ENCODE data around the gene GNB1L.
A peak's percentile ranks its signal among the peaks of the same experiment; 100 is the strongest.

The GNB1L gene

GRCh38 chr22:19871023-19871844 lies 16.6 kb upstream of the GNB1L start:
- H3K27me3 Mint-ChIP-seq: no peaks in the 10 kb centered on the region
- H3K36me3 Mint-ChIP-seq (ENCODE audit: insufficient read depth): peaks cover 2% of the 10 kb centered on the region
- no peaks in the 10 kb centered on the region for H3K9me3 Mint-ChIP-seq
- DNase-seq (ENCODE audit: low spot score in 2 of 2): no peak
- no peak for ATAC-seq (replicated peaks; ENCODE audit: extremely low read depth, poor library complexity, severe bottlenecking)
- no peak overlapping the region for H3K4me3 Mint-ChIP-seq
- no peaks in the 10 kb centered on the region for H3K4me1 Mint-ChIP-seq
- no peak overlapping the region for H3K27ac Mint-ChIP-seq (ENCODE audit: low read depth)

- Mint-ChIP-seq H3K4me1 (no peaks in the 10 kb centered on the region), H3K27me3 (no peaks in the 10 kb centered on the region), H3K27ac (ENCODE audit: low read depth) (peak overlapping the region; percentile 53), H3K36me3 (ENCODE audit: insufficient read depth) (peaks cover 2% of the 10 kb centered on the region), H3K9me3 (no peaks in the 10 kb centered on the region), H3K4me3 (no peak overlapping the region)
- ATAC-seq (replicated peaks; ENCODE audit: extremely low read depth, poor library complexity, severe bottlenecking) (no peak), DNase-seq (ENCODE audit: low spot score in 2 of 2) (no peak)
Measured at GRCh38 chr22:19870153-19871022, 15.7 kb upstream of the GNB1L start.

GRCh38 chr22:19869497-19870152 lies 15.0 kb upstream of the GNB1L start:
- Mint-ChIP-seq H3K4me3 (no peak overlapping the region), H3K27me3 (no peaks in the 10 kb centered on the region), H3K36me3 (ENCODE audit: insufficient read depth) (peaks cover 2% of the 10 kb centered on the region), H3K27ac (ENCODE audit: low read depth) (peak overlapping the region; percentile 53), H3K4me1 (no peaks in the 10 kb centered on the region), H3K9me3 (no peaks in the 10 kb centered on the region)
- ATAC-seq (replicated peaks; ENCODE audit: extremely low read depth, poor library complexity, severe bottlenecking) (no peak), DNase-seq (ENCODE audit: low spot score in 2 of 2) (no peak)

GRCh38 chr22:19868773-19869471 lies 14.2 kb upstream of the GNB1L start:
- no peak for ATAC-seq (replicated peaks; ENCODE audit: extremely low read depth, poor library complexity, severe bottlenecking)
- DNase-seq (ENCODE audit: low spot score in 2 of 2): no peak
- no peak overlapping the region for H3K4me3 Mint-ChIP-seq
- H3K4me1 Mint-ChIP-seq: no peaks in the 10 kb centered on the region
- H3K9me3 Mint-ChIP-seq: no peaks in the 10 kb centered on the region
- peaks cover 2% of the 10 kb centered on the region for H3K36me3 Mint-ChIP-seq (ENCODE audit: insufficient read depth)
- H3K27me3 Mint-ChIP-seq: no peaks in the 10 kb centered on the region
- no peak overlapping the region for H3K27ac Mint-ChIP-seq (ENCODE audit: low read depth)

GRCh38 chr22:19868333-19868732 lies 13.7 kb upstream of the GNB1L start:
- Mint-ChIP-seq H3K36me3 (ENCODE audit: insufficient read depth) (peaks cover 2% of the 10 kb centered on the region), H3K4me1 (no peaks in the 10 kb centered on the region), H3K4me3 (no peak overlapping the region), H3K9me3 (no peaks in the 10 kb centered on the region), H3K27ac (ENCODE audit: low read depth) (peak overlapping the region; percentile 57), H3K27me3 (no peaks in the 10 kb centered on the region)
- ATAC-seq (replicated peaks; ENCODE audit: extremely low read depth, poor library complexity, severe bottlenecking) (no peak), DNase-seq (ENCODE audit: low spot score in 2 of 2) (no peak)

GRCh38 chr22:19867617-19868016 lies 12.9 kb upstream of the GNB1L start:
- DNase-seq (ENCODE audit: low spot score in 2 of 2): no peak
- Mint-ChIP-seq H3K9me3 (no peaks in the 10 kb centered on the region), H3K27me3 (no peaks in the 10 kb centered on the region), H3K36me3 (ENCODE audit: insufficient read depth) (peaks cover 2% of the 10 kb centered on the region), H3K4me3 (no peak overlapping the region), H3K27ac (ENCODE audit: low read depth) (no peak overlapping the region), H3K4me1 (no peaks in the 10 kb centered on the region)
- ATAC-seq (replicated peaks; ENCODE audit: extremely low read depth, poor library complexity, severe bottlenecking): no peak

- ATAC-seq (replicated peaks; ENCODE audit: extremely low read depth, poor library complexity, severe bottlenecking) (no peak), DNase-seq (ENCODE audit: low spot score in 2 of 2) (no peak)
- H3K4me1 Mint-ChIP-seq: no peaks in the 10 kb centered on the region
- no peaks in the 10 kb centered on the region for H3K36me3 Mint-ChIP-seq (ENCODE audit: insufficient read depth)
- H3K9me3 Mint-ChIP-seq: no peaks in the 10 kb centered on the region
- no peak overlapping the region for H3K4me3 Mint-ChIP-seq
- no peak overlapping the region for H3K27ac Mint-ChIP-seq (ENCODE audit: low read depth)
- no peaks in the 10 kb centered on the region for H3K27me3 Mint-ChIP-seq
Measured at GRCh38 chr22:19866665-19867009, 12.0 kb upstream of the GNB1L start.

- Mint-ChIP-seq H3K27ac (ENCODE audit: low read depth) (no peak overlapping the region), H3K27me3 (no peaks in the 10 kb centered on the region), H3K4me1 (no peaks in the 10 kb centered on the region), H3K4me3 (no peak overlapping the region), H3K9me3 (no peaks in the 10 kb centered on the region), H3K36me3 (ENCODE audit: insufficient read depth) (no peaks in the 10 kb centered on the region)
- ATAC-seq (replicated peaks; ENCODE audit: extremely low read depth, poor library complexity, severe bottlenecking): no peak
- no peak for DNase-seq (ENCODE audit: low spot score in 2 of 2)
Measured at GRCh38 chr22:19865141-19865829, 10.6 kb upstream of the GNB1L start.

GRCh38 chr22:19864538-19865106 lies 9.9 kb upstream of the GNB1L start:
- no peak overlapping the region for H3K4me3 Mint-ChIP-seq
- no peak for ATAC-seq (replicated peaks; ENCODE audit: extremely low read depth, poor library complexity, severe bottlenecking)
- no peaks in the 10 kb centered on the region for H3K27me3 Mint-ChIP-seq
- no peak overlapping the region for H3K27ac Mint-ChIP-seq (ENCODE audit: low read depth)
- no peaks in the 10 kb centered on the region for H3K4me1 Mint-ChIP-seq
- no peaks in the 10 kb centered on the region for H3K9me3 Mint-ChIP-seq
- no peaks in the 10 kb centered on the region for H3K36me3 Mint-ChIP-seq (ENCODE audit: insufficient read depth)
- DNase-seq (ENCODE audit: low spot score in 2 of 2): no peak

- Mint-ChIP-seq H3K27ac (ENCODE audit: low read depth) (no peak overlapping the region), H3K4me1 (no peaks in the 10 kb centered on the region), H3K4me3 (no peak overlapping the region), H3K9me3 (no peaks in the 10 kb centered on the region), H3K36me3 (ENCODE audit: insufficient read depth) (no peaks in the 10 kb centered on the region), H3K27me3 (no peaks in the 10 kb centered on the region)
- DNase-seq (ENCODE audit: low spot score in 2 of 2) (no peak), ATAC-seq (replicated peaks; ENCODE audit: extremely low read depth, poor library complexity, severe bottlenecking) (no peak)
Measured at GRCh38 chr22:19863571-19863970, 8.9 kb upstream of the GNB1L start.

GRCh38 chr22:19862619-19863246 lies 8.1 kb upstream of the GNB1L start:
- Mint-ChIP-seq H3K27me3 (no peaks in the 10 kb centered on the region), H3K4me1 (no peaks in the 10 kb centered on the region), H3K9me3 (no peaks in the 10 kb centered on the region), H3K4me3 (no peak overlapping the region), H3K27ac (ENCODE audit: low read depth) (no peak overlapping the region), H3K36me3 (ENCODE audit: insufficient read depth) (no peaks in the 10 kb centered on the region)
- ATAC-seq (replicated peaks; ENCODE audit: extremely low read depth, poor library complexity, severe bottlenecking): no peak
- no peak for DNase-seq (ENCODE audit: low spot score in 2 of 2)

All from central memory CD8-positive, alpha-beta T cell (primary cell).